Body of pancreas (tissue), 4 donors: ENCODE measurements around the gene CRIM1. TPM values are rescaled to one million over a fixed set of nuclear protein-coding genes. Genes with fewer than 3 reads are reported as not detected.

Experiments used
- ATAC-seq: fragments of 150-250 bp; one replicate; pipeline ENCODE4 v1.9.1; 2016
- DNase-seq, 4 donors: peaks; one replicate each; pipeline ENCODE4 v3.0.0-alpha.2; 2019
- H3K27ac ChIP-seq, 4 donors: fragments of 200-600 bp; sonication (generic); 1 replicate in 3 of 4; 2 replicates in 1 of 4; pipeline versions ENCODE4 v1.5.1 to v1.6.1; 2016 to 2019; ENCODE audit warnings: mild to moderate bottlenecking in 1 of 4, mixed read lengths in 1 of 4, moderate library complexity in 1 of 4
- H3K27me3 ChIP-seq, 2 donors: fragments of 200-600 bp; sonication (generic); one replicate each; pipeline ENCODE4 v1.6.0; 2016; ENCODE audit warnings: mild to moderate bottlenecking in 1 of 2
- H3K36me3 ChIP-seq, 2 donors: fragments of 200-600 bp; sonication (generic); replicated peaks in 1 of 2; 2 replicates each; pipeline ENCODE4 v1.5.1; 2016; ENCODE audit warnings: low read depth in 2 of 2; ENCODE audit not compliant: insufficient read depth in 1 of 2
- H3K4me1 ChIP-seq: fragments of 200-600 bp; sonication (generic); one replicate; pipeline ENCODE4 v1.6.0; 2016
- H3K4me3 ChIP-seq, 2 donors: fragments of 200-600 bp; sonication (generic); 1 replicate in 1 of 2; 2 replicates in 1 of 2; pipeline ENCODE4 v1.5.1; 2016 to 2019
- H3K9me3 ChIP-seq, 3 donors: fragments of 200-600 bp; sonication (generic); 1 replicate in 2 of 3; 2 replicates in 1 of 3; pipeline ENCODE4 v1.5.1; 2016
- CTCF ChIP-seq, 7 experiments: fragments of 450-650 bp in 4 of 7; fragments of 200-600 bp in 3 of 7; sonication (generic) in 3 of 7; IDR thresholded peaks; one replicate each; pipeline ENCODE4 v1.5.1; 2016 to 2019; ENCODE audit warnings: antibody characterized with exemption in 7 of 7
- POLR2A ChIP-seq, 3 donors: fragments of 450-650 bp; IDR thresholded peaks; one replicate each; pipeline ENCODE4 v1.6.1; 2016; ENCODE audit warnings: antibody characterized with exemption in 3 of 3, mild to moderate bottlenecking in 2 of 3
- WGBS, 2 donors: methylation state at CpG; one replicate each; pipeline ENCODE4 v1.1.5; 2017; 5-methylcytosine and 5-hydroxymethylcytosine counted together
- intact Hi-C: fragments of 100-400 bp; cut with DNase I; formaldehyde crosslinking; loops from one replicate; pipeline ENCODE4 v1.15.1; 2023
- total RNA-seq, 2 donors: library from RNA; depleted of rRNA; stranded (reverse); fragments of >200 nt; gene quantifications; one replicate each; pipeline ENCODE4 v1.1.0, GENCODE V29; 2016

The CRIM1 gene
- total RNA-seq, 2 donors from 2014 or later = 41.5 to 64.6 TPM

- peak; percentile 63 for ATAC-seq
- H3K4me3 ChIP-seq = no peak overlapping the region
- no peaks in the 10 kb centered on the region for H3K36me3 ChIP-seq
- DNase-seq = no peak
- no peaks in the 10 kb centered on the region for H3K27me3 ChIP-seq
- H3K4me1 ChIP-seq = peaks cover 7% of the 10 kb centered on the region
- H3K27ac ChIP-seq = peak overlapping the region; percentile 2 to 71 (median 60)
- 39 to 43% methylated on average over 5 of the region's 5 CpGs for WGBS, 2 donors
- TF ChIP-seq CTCF (IDR thresholded peaks at IDR 0.05) (no peak), POLR2A (IDR thresholded peaks at IDR 0.05) (no peak)
- H3K9me3 ChIP-seq = no peaks in the 10 kb centered on the region
- intact Hi-C loops = no loop called here
These were observed 33.5 kb downstream of the CRIM1 start for GRCh38 chr2:36389091-36389564.

GRCh38 chr2:36389577-36389976 lies 34.0 kb downstream of the CRIM1 start:
- TF ChIP-seq CTCF (IDR thresholded peaks at IDR 0.05) = no peak
- TF ChIP-seq POLR2A (IDR thresholded peaks at IDR 0.05) = no peak
- Histone ChIP-seq H3K27ac (peak overlapping the region; percentile 2 to 71 (median 60)), H3K27me3 (no peaks in the 10 kb centered on the region), H3K9me3 (no peaks in the 10 kb centered on the region), H3K4me3 (no peak overlapping the region), H3K4me1 (peaks cover 7% of the 10 kb centered on the region), H3K36me3 (no peaks in the 10 kb centered on the region)
- DNase-seq = no peak
- peak; percentile 47 for ATAC-seq
- 68% methylated on average over 3 of the region's 3 CpGs for WGBS, 2 donors
- intact Hi-C loops = no loop called here

DNA sequence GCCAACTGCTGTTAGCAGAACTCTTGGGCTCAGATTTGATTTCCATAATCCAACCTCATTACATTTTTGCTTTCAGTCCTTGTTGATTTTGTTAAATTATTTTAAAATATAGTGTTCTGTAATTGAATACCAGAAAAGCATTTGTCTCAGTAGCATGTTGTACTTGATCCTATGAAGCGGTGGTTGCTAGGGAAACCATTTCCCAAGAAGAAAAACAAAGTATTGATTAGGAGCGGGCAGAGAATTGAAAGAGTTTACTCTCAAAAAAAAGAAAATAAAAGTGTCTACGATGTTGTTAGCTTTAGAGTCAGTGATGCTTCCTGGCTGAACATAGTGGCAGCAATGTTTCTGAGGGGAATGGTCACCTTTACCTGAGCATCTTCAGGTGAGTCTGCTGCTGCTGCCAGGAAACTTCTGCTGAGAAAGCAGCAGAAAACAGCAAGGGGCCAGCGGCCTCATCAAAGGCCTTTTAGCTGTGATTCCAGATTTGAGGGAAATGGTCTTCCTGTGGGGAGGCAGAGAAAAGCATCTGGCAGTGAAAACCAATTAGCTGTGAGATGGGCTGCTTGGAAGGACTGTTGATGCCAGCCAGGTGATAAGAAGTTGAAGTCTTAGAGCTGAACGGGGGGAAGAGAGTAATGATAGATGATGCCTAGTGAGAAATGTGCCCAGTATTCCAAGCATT lies 37.1 kb downstream of the CRIM1 start:
- Histone ChIP-seq H3K4me1 (peaks cover 7% of the 10 kb centered on the region), H3K27ac (no peak overlapping the region)
- TF ChIP-seq POLR2A (IDR thresholded peaks at IDR 0.05) = no peak
- no peak for TF ChIP-seq CTCF (IDR thresholded peaks at IDR 0.05)

DNA sequence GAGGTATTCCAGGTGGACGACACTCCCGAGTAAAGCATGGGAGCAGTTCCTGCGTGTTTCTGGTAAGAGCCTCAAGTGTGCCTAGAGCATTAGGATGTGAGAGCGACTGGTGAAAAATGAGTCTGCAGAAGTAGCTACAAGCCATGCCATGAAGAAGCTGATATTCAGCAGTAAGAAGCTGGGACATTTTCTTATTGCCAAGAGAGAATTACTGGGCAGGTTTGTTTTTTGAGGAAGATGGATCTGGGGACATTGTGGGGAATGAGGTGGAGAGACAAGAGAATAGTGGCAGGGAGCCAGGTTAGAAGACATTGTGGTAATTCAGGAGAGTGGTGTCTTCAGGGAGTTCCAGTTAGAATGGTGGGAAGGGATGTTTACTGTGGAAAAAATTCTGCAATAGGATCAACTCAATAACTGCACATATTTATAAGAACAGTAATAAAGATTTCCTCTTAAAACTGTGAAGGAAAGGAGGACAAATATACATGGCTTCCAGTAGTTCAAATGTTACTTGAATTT lies 38.2 kb downstream of the CRIM1 start:
- WGBS, 2 donors = 75 to 83% methylated on average over 4 of the region's 4 CpGs
- H3K4me1 ChIP-seq = peaks cover 6% of the 10 kb centered on the region
- intact Hi-C loops = no loop called here
- DNase-seq (no peak), ATAC-seq (no peak)
- H3K27ac ChIP-seq = no peak overlapping the region
- H3K9me3 ChIP-seq = no peaks in the 10 kb centered on the region
- H3K36me3 ChIP-seq = no peaks in the 10 kb centered on the region
- no peak overlapping the region for H3K4me3 ChIP-seq
- TF ChIP-seq CTCF (IDR thresholded peaks at IDR 0.05) (no peak), POLR2A (IDR thresholded peaks at IDR 0.05) (no peak)
- H3K27me3 ChIP-seq = no peaks in the 10 kb centered on the region

More for the DNA sequence above, 37.1 kb downstream of the CRIM1 start:
- no peak overlapping the region for H3K4me3 ChIP-seq
- no peaks in the 10 kb centered on the region for H3K27me3 ChIP-seq
- H3K36me3 ChIP-seq = no peaks in the 10 kb centered on the region
- no peak for DNase-seq
- intact Hi-C loops = no loop called here
- H3K9me3 ChIP-seq = no peaks in the 10 kb centered on the region
- 36 to 43% methylated on average over 5 of the region's 5 CpGs for WGBS, 2 donors
- ATAC-seq = no peak

- 68% methylated on average over 6 of the region's 6 CpGs for WGBS, 2 donors
- Histone ChIP-seq H3K4me1 (no peaks in the 10 kb centered on the region), H3K27me3 (no peaks in the 10 kb centered on the region), H3K36me3 (no peaks in the 10 kb centered on the region), H3K4me3 (no peak overlapping the region), H3K9me3 (no peaks in the 10 kb centered on the region), H3K27ac (no peak overlapping the region)
- TF ChIP-seq CTCF (IDR thresholded peaks at IDR 0.05) (no peak), POLR2A (IDR thresholded peaks at IDR 0.05) (no peak)
- ATAC-seq = no peak
- intact Hi-C loops = no loop called here
- DNase-seq = no peak
These were observed 39.2 kb downstream of the CRIM1 start for GRCh38 chr2:36394804-36395203.
